Measurements from ENCODE around the gene B4GALNT2.
"Not testable (repeated sequence)": the region's sequence is repeated elsewhere in the genome, so short reads cannot be mapped to it uniquely, and the experiment has no call there.

Gene B4GALNT2

GRCh38 chr17:49093131-49093530, 39.4 kb upstream of the B4GALNT2 start:
- Histone ChIP-seq H3K36me3 (replicated peaks; ENCODE audit: insufficient read depth, low read length) (no peaks in the 10 kb centered on the region), H3K9me3 (replicated peaks; ENCODE audit: insufficient read depth, low read length) (no peaks in the 10 kb centered on the region), H3F3A (ENCODE audit: insufficient read depth, low read length) (no peaks in the 10 kb centered on the region), H3K27me3 (replicated peaks; ENCODE audit: insufficient read depth, low read length) (no peaks in the 10 kb centered on the region), H3K27ac (ENCODE audit: low read length) (no peak overlapping the region), H3K9ac (ENCODE audit: low read length) (no peak overlapping the region), H3K4me2 (ENCODE audit: low read depth, low read length) (no peak overlapping the region), H4K20me1 (ENCODE audit: insufficient read depth, low read length) (no peaks in the 10 kb centered on the region), H3K4me3 (ENCODE audit: low read length) (no peak overlapping the region), H2AFZ (ENCODE audit: low read length) (no peak overlapping the region), H3K4me1 (ENCODE audit: low read length) (no peaks in the 10 kb centered on the region), H3K9me2 (replicated peaks; ENCODE audit: insufficient read depth, low read length) (no peaks in the 10 kb centered on the region), H3K79me2 (ENCODE audit: low read length) (no peaks in the 10 kb centered on the region)
- DNase-seq = no peak
- TF ChIP-seq, protein P1, sequence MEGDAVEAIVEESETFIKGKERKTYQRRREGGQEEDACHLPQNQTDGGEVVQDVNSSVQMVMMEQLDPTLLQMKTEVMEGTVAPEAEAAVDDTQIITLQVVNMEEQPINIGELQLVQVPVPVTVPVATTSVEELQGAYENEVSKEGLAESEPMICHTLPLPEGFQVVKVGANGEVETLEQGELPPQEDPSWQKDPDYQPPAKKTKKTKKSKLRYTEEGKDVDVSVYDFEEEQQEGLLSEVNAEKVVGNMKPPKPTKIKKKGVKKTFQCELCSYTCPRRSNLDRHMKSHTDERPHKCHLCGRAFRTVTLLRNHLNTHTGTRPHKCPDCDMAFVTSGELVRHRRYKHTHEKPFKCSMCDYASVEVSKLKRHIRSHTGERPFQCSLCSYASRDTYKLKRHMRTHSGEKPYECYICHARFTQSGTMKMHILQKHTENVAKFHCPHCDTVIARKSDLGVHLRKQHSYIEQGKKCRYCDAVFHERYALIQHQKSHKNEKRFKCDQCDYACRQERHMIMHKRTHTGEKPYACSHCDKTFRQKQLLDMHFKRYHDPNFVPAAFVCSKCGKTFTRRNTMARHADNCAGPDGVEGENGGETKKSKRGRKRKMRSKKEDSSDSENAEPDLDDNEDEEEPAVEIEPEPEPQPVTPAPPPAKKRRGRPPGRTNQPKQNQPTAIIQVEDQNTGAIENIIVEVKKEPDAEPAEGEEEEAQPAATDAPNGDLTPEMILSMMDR (IDR thresholded peaks at IDR 0.05; ENCODE audit: low read length) = no peak

GRCh38 chr17:49100601-49101000, 32.0 kb upstream of the B4GALNT2 start:
- no peaks in the 10 kb centered on the region for H3K27me3 ChIP-seq (replicated peaks; ENCODE audit: insufficient read depth, low read length)
- H4K20me1 ChIP-seq (ENCODE audit: insufficient read depth, low read length) = no peaks in the 10 kb centered on the region

GRCh38 chr17:49101054-49101534, 31.5 kb upstream of the B4GALNT2 start:
- no peak for DNase-seq
- Histone ChIP-seq H3K4me1 (ENCODE audit: low read length) (no peaks in the 10 kb centered on the region), H4K20me1 (ENCODE audit: insufficient read depth, low read length) (no peaks in the 10 kb centered on the region)

More at GRCh38 chr17:49100601-49101000, 32.0 kb upstream of the B4GALNT2 start:
- Histone ChIP-seq H3K4me1 (ENCODE audit: low read length) (no peaks in the 10 kb centered on the region), H3K9me3 (replicated peaks; ENCODE audit: insufficient read depth, low read length) (no peaks in the 10 kb centered on the region), H3K27ac (ENCODE audit: low read length) (no peak overlapping the region), H3K4me2 (ENCODE audit: low read depth, low read length) (no peak overlapping the region), H2AFZ (ENCODE audit: low read length) (no peak overlapping the region), H3K79me2 (ENCODE audit: low read length) (no peaks in the 10 kb centered on the region), H3F3A (ENCODE audit: insufficient read depth, low read length) (no peaks in the 10 kb centered on the region), H3K36me3 (replicated peaks; ENCODE audit: insufficient read depth, low read length) (no peaks in the 10 kb centered on the region), H3K4me3 (ENCODE audit: low read length) (no peak overlapping the region), H3K9me2 (replicated peaks; ENCODE audit: insufficient read depth, low read length) (no peaks in the 10 kb centered on the region), H3K9ac (ENCODE audit: low read length) (no peak overlapping the region)
- DNase-seq = no peak
- TF ChIP-seq EZH2 (optimal IDR thresholded peaks at IDR 0.05; ENCODE audit: low read depth, low read length) = no peak
- no peak for TF ChIP-seq EZH2phosphoT487 (IDR thresholded peaks at IDR 0.05; ENCODE audit: low read length)
- TF ChIP-seq, protein P1 (IDR thresholded peaks at IDR 0.05; ENCODE audit: low read length) = no peak

GRCh38 chr17:49103360-49103759, 29.2 kb upstream of the B4GALNT2 start:
- H3K36me3 ChIP-seq (replicated peaks; ENCODE audit: insufficient read depth, low read length); H3K9me2 ChIP-seq (replicated peaks; ENCODE audit: insufficient read depth, low read length); H3K4me2 ChIP-seq (ENCODE audit: low read depth, low read length); H3F3A ChIP-seq (ENCODE audit: insufficient read depth, low read length); H2AFZ ChIP-seq (ENCODE audit: low read length); H3K9me3 ChIP-seq (replicated peaks; ENCODE audit: insufficient read depth, low read length); DNase-seq; H3K79me2 ChIP-seq (ENCODE audit: low read length); H4K20me1 ChIP-seq (ENCODE audit: insufficient read depth, low read length); H3K27me3 ChIP-seq (replicated peaks; ENCODE audit: insufficient read depth, low read length); H3K27ac ChIP-seq (ENCODE audit: low read length); H3K4me3 ChIP-seq (ENCODE audit: low read length); H3K4me1 ChIP-seq (ENCODE audit: low read length); H3K9ac ChIP-seq (ENCODE audit: low read length): not testable (repeated sequence)

More at GRCh38 chr17:49101054-49101534, 31.5 kb upstream of the B4GALNT2 start:
- Histone ChIP-seq H3F3A (ENCODE audit: insufficient read depth, low read length) (no peaks in the 10 kb centered on the region), H3K9me3 (replicated peaks; ENCODE audit: insufficient read depth, low read length) (no peaks in the 10 kb centered on the region), H3K4me2 (ENCODE audit: low read depth, low read length) (no peak overlapping the region), H2AFZ (ENCODE audit: low read length) (no peak overlapping the region), H3K9me2 (replicated peaks; ENCODE audit: insufficient read depth, low read length) (no peaks in the 10 kb centered on the region), H3K9ac (ENCODE audit: low read length) (no peak overlapping the region), H3K36me3 (replicated peaks; ENCODE audit: insufficient read depth, low read length) (no peaks in the 10 kb centered on the region), H3K27me3 (replicated peaks; ENCODE audit: insufficient read depth, low read length) (no peaks in the 10 kb centered on the region), H3K4me3 (ENCODE audit: low read length) (no peak overlapping the region), H3K79me2 (ENCODE audit: low read length) (no peaks in the 10 kb centered on the region), H3K27ac (ENCODE audit: low read length) (no peak overlapping the region)
- TF ChIP-seq EZH2 (optimal IDR thresholded peaks at IDR 0.05; ENCODE audit: low read depth, low read length) = no peak
- TF ChIP-seq EZH2phosphoT487 (IDR thresholded peaks at IDR 0.05; ENCODE audit: low read length) = no peak
- TF ChIP-seq, protein P1 (IDR thresholded peaks at IDR 0.05; ENCODE audit: low read length) = no peak

All from MM.1S (cell line).